ENCODE results near the gene TTC28. TPM values are rescaled to one million over a fixed set of nuclear protein-coding genes. Genes with fewer than 3 reads are reported as not detected.

Gene TTC28
- total and polyA plus RNA-seq, 12 donors: 3.4 to 75.6 (median 28.6) TPM

DNA sequence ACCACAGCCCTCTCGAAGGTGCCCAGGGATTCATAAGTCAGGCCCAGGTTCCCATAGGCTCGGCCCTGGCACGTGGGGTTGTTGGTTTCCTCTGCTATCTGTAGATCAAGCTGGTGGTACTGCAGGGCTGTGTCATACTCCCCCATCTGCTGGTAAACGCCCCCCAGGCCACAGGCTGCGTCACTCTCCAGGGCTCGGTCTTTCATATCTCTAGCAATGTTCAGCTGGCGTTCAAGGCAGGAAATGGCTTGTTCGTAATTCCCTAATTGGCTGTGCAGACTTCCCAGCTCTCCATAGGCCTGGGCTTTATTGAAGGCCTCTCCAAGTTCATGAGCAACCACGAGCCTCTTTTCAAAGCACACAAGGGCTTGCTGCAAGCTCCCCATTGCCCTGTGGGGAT, 574.2 kb downstream of the TTC28 start:
- WGBS, 4 donors: 78 to 88% (median 84%) methylated on average over 5 to 9 of the region's 9 CpGs
- DNase-seq: no peak
- peaks cover 0 to 5% of the 10 kb centered on the region in 2 donors for H3K36me3 ChIP-seq (replicated peaks in 1 of 2)

DNA sequence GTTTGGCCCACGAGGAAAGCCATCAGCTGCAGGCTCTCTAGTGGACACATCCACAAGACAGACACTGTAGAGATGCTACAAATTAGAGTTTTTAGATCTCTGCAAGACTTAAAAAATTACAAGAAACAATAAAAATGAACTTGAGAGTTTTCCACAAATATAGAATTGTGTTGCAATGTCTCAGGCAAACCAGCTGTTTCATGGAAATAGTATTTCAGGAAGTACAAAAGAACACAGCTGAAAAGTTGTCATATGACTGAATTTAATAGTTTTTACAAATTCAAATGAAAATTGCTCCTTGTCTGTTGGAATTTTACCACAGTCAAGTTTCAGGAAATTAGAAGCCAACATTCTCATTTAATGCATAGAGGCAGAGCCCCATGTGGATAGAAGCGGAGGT, 576.0 kb downstream of the TTC28 start:
- DNase-seq: no peak
- H3K27me3 ChIP-seq: no peaks in the 10 kb centered on the region
- no peak for TF ChIP-seq POLR2A (IDR thresholded peaks at IDR 0.05)
- TF ChIP-seq, protein P1, sequence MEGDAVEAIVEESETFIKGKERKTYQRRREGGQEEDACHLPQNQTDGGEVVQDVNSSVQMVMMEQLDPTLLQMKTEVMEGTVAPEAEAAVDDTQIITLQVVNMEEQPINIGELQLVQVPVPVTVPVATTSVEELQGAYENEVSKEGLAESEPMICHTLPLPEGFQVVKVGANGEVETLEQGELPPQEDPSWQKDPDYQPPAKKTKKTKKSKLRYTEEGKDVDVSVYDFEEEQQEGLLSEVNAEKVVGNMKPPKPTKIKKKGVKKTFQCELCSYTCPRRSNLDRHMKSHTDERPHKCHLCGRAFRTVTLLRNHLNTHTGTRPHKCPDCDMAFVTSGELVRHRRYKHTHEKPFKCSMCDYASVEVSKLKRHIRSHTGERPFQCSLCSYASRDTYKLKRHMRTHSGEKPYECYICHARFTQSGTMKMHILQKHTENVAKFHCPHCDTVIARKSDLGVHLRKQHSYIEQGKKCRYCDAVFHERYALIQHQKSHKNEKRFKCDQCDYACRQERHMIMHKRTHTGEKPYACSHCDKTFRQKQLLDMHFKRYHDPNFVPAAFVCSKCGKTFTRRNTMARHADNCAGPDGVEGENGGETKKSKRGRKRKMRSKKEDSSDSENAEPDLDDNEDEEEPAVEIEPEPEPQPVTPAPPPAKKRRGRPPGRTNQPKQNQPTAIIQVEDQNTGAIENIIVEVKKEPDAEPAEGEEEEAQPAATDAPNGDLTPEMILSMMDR (IDR thresholded peaks at IDR 0.05): no peak
- intact Hi-C loops (cut with DNase I): no loop called here
- H3K27ac ChIP-seq: peak overlapping the region in 2 of 5 donors; percentile 5 to 50
- peaks cover 0 to 7% of the 10 kb centered on the region in 2 donors for H3K36me3 ChIP-seq (replicated peaks in 1 of 2)
- H3K4me1 ChIP-seq (replicated peaks in 1 of 2): peaks cover 0 to 22% of the 10 kb centered on the region in 2 donors
- WGBS, 4 donors: 69 to 95% (median 95%) methylated on average over 2 of the region's 2 CpGs
- no peak overlapping the region for H3K4me3 ChIP-seq
- no peaks in the 10 kb centered on the region for H3K9me3 ChIP-seq (replicated peaks in 1 of 3)

More for the DNA sequence above, 574.2 kb downstream of the TTC28 start:
- intact Hi-C loops (cut with DNase I): no loop called here
- TF ChIP-seq, protein P1 (IDR thresholded peaks at IDR 0.05): no peak
- no peak for TF ChIP-seq POLR2A (IDR thresholded peaks at IDR 0.05)
- Histone ChIP-seq H3K4me1 (replicated peaks in 1 of 2) (peaks cover 0 to 22% of the 10 kb centered on the region in 2 donors), H3K27me3 (no peaks in the 10 kb centered on the region), H3K27ac (no peak overlapping the region), H3K9me3 (replicated peaks in 1 of 3) (no peaks in the 10 kb centered on the region), H3K4me3 (no peak overlapping the region)

DNA sequence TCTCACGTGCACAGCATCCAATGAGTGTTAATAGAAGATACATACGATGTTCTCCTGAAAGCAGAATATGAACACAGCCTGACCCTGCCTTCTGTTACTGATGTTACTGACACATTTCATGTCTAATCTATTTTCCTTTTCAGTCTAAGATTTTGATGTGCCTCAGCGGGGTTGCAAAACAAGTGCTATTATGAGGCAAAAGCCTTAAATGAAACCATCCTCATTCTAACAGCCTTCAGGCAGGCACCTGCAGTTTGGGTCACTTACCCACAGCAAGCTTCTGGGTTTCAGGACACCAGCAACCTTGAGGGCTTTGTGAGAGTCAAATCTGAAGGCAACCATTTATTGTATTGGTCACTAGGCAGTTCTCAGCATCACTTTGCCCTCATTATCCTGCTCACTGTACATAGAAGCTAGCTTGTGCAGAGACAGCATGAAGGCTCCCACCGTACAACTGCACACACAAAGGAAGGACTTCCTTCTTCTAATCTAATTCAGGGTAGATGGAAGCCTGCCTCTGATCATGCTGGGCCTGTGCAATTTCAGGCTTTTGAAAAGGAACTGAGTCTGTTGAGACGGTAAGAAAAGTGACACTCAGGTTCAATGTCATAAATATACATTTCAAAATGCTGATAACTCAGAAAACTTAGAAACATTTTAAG, 577.4 kb downstream of the TTC28 start:
- Histone ChIP-seq H3K36me3 (replicated peaks in 1 of 2) (peaks cover 0 to 17% of the 10 kb centered on the region in 2 donors), H3K27ac (no peak overlapping the region), H3K4me3 (no peak overlapping the region), H3K4me1 (replicated peaks in 1 of 2) (peaks cover 0 to 22% of the 10 kb centered on the region in 2 donors), H3K9me3 (replicated peaks in 1 of 3) (no peaks in the 10 kb centered on the region), H3K27me3 (no peaks in the 10 kb centered on the region)
- DNase-seq: peak in 1 of 7 donors; percentile 4
- intact Hi-C loops (cut with DNase I): no loop called here
- TF ChIP-seq, protein P1 (IDR thresholded peaks at IDR 0.05): no peak
- TF ChIP-seq POLR2A (IDR thresholded peaks at IDR 0.05): no peak
- 71 to 85% (median 79%) methylated on average over 5 of the region's 5 CpGs for WGBS, 4 donors

DNA sequence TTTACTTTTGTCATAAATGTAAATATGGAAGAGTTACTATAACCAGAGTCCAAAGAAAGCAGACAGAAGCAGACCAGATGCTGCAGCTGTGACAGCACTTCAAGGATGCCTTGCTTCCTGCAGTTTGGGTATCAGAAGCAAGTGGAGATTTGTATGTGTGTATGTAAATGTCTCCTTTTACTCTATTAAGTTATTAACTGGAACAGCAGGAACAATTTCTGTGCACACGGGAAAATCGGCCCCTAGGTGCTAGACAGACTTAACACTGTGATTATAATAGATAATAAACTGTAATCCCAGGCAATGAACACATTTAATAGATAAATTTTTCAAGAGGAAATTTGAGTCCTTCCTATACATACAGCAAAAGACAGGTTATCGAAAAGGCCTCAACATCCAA, 582.0 kb downstream of the TTC28 start:
- Histone ChIP-seq H3K27ac (no peak overlapping the region), H3K36me3 (replicated peaks in 1 of 2) (peaks cover 0 to 11% of the 10 kb centered on the region in 2 donors), H3K4me3 (no peak overlapping the region), H3K27me3 (no peaks in the 10 kb centered on the region), H3K9me3 (replicated peaks in 1 of 3) (no peaks in the 10 kb centered on the region), H3K4me1 (replicated peaks in 1 of 2) (peaks cover 0 to 6% of the 10 kb centered on the region in 2 donors)
- intact Hi-C loops (cut with DNase I): no loop called here
- TF ChIP-seq, protein P1 (IDR thresholded peaks at IDR 0.05): no peak
- no peak for TF ChIP-seq POLR2A (IDR thresholded peaks at IDR 0.05)
- no peak for DNase-seq
- WGBS, 4 donors: 86 to 98% (median 92%) methylated on average over 3 of the region's 3 CpGs
